Keratinocyte (primary cell): Measurements from ENCODE around the gene AGO1.

Source experiments
- EZH2 ChIP-seq: IDR thresholded peaks from one replicate; pipeline ENCODE4 v1.6.1; 2012; ENCODE audit warnings: inconsistent platforms, mild to moderate bottlenecking, low read length, moderate library complexity
- TF ChIP-seq, protein P1 (sequence below), 3 experiments: IDR thresholded peaks in 1 of 3; conservative IDR thresholded peaks in 1 of 3; optimal IDR thresholded peaks in 1 of 3; 2 replicates in 2 of 3; 3 replicates in 1 of 3; pipeline versions ENCODE3 to v1.5.1; 2011; ENCODE audit warnings: low read length in 3 of 3, mild to moderate bottlenecking in 3 of 3, moderate library complexity in 2 of 3, control low read depth in 1 of 3, inconsistent platforms in 1 of 3; ENCODE audit not compliant: insufficient read depth in 2 of 3; ENCODE audit errors: extremely low read depth in 1 of 3

DNA sequence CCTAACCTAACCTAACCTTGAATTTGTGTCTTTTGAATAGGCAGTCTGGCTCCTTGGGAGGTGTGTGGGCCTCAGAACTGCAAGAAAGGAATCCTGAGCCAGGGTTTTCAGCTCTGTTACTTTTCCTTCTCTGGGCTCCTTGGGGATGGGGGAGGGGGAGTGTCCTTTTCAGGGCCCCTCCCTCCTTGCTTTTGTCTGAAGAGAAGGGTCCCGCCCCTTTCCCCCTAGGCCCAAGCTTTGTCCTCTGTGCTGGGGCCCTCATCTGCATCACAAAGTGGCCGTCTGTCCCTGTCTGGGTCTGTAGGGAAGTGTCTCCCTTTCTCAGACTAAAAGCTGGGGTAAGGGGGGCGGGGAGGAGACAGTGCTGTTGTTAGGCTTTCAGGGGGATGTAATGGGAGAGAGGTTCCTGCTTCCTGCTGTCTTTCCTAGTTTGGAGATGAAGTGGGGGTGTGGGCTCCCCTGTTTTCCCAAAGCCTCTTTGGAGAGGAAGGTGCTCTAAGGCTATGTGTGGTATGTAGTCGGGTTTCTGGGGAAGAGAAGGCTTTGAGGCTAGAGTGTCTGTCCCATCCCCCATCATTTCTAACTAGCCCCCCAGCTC, 3.1 kb downstream of the AGO1 start:
- TF ChIP-seq, protein P1, sequence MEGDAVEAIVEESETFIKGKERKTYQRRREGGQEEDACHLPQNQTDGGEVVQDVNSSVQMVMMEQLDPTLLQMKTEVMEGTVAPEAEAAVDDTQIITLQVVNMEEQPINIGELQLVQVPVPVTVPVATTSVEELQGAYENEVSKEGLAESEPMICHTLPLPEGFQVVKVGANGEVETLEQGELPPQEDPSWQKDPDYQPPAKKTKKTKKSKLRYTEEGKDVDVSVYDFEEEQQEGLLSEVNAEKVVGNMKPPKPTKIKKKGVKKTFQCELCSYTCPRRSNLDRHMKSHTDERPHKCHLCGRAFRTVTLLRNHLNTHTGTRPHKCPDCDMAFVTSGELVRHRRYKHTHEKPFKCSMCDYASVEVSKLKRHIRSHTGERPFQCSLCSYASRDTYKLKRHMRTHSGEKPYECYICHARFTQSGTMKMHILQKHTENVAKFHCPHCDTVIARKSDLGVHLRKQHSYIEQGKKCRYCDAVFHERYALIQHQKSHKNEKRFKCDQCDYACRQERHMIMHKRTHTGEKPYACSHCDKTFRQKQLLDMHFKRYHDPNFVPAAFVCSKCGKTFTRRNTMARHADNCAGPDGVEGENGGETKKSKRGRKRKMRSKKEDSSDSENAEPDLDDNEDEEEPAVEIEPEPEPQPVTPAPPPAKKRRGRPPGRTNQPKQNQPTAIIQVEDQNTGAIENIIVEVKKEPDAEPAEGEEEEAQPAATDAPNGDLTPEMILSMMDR (optimal IDR thresholded peaks at IDR 0.05 in 1 of 3, IDR thresholded peaks at IDR 0.05 in 1 of 3, conservative IDR thresholded peaks at IDR 0.05 in 1 of 3; ENCODE audit: extremely low read depth in 1 of 3, insufficient read depth in 2 of 3, low read length in 3 of 3), result no peak
- TF ChIP-seq EZH2, result no peak
